Lung (tissue), 13 donors: ENCODE data around the gene SPATS2L. TPM values are rescaled to one million over a fixed set of nuclear protein-coding genes. Genes with fewer than 3 reads are reported as not detected.

Experiments
- ATAC-seq: fragments of 200-7000 bp; cut with Tn5 transposase; one replicate; pipeline ENCODE4 v1.9.1; 2020; ENCODE audit warnings: moderate number of reproducible peaks; ENCODE audit not compliant: insufficient read depth, low FRiP score
- DNase-seq, 3 donors: peaks; one replicate each; pipeline ENCODE4 v3.0.0-alpha.2; 2013 to 2017
- H3K27ac ChIP-seq, 2 donors: one replicate each; pipeline ENCODE4 v1.5.1; 2013; ENCODE audit warnings: mild to moderate bottlenecking in 2 of 2, moderate library complexity in 2 of 2, control low read depth in 1 of 2, inconsistent platforms in 1 of 2, low read depth in 1 of 2, low read length in 1 of 2
- H3K27me3 ChIP-seq, 3 donors: one replicate each; pipeline ENCODE4 v1.5.1; 2013; ENCODE audit warnings: low read length in 2 of 3; ENCODE audit not compliant: control insufficient read depth in 3 of 3, insufficient read depth in 3 of 3
- H3K36me3 ChIP-seq, 4 donors: one replicate each; pipeline ENCODE4 v1.5.1; 2013; ENCODE audit warnings: low read length in 4 of 4, mild to moderate bottlenecking in 1 of 4, moderate library complexity in 1 of 4; ENCODE audit not compliant: control insufficient read depth in 4 of 4, insufficient read depth in 4 of 4
- H3K4me1 ChIP-seq, 5 donors: one replicate each; pipeline ENCODE4 v1.5.1; 2013; ENCODE audit warnings: low read length in 5 of 5, mild to moderate bottlenecking in 2 of 5, moderate library complexity in 1 of 5; ENCODE audit not compliant: control insufficient read depth in 5 of 5, insufficient read depth in 5 of 5
- H3K4me3 ChIP-seq: one replicate; pipeline ENCODE4 v1.5.1; 2013; ENCODE audit warnings: mild to moderate bottlenecking, control low read depth, moderate library complexity
- H3K9ac ChIP-seq, 2 donors: one replicate each; pipeline ENCODE4 v1.5.1; 2013; ENCODE audit warnings: low read length in 2 of 2, control low read depth in 1 of 2; ENCODE audit not compliant: insufficient read depth in 1 of 2
- H3K9me3 ChIP-seq, 4 donors: one replicate each; pipeline ENCODE4 v1.5.1; 2013; ENCODE audit warnings: low read length in 3 of 4, mild to moderate bottlenecking in 1 of 4, moderate library complexity in 1 of 4; ENCODE audit not compliant: control insufficient read depth in 4 of 4, insufficient read depth in 3 of 4
- WGBS, 2 donors: extraction: QIAGEN DNeasy Blood & Tissue Kit; methylation state at CpG; one replicate each; pipeline ENCODE4 v1.1.7; 2013; 5-methylcytosine and 5-hydroxymethylcytosine counted together
- polyA plus RNA-seq, 2 donors: library from polyadenylated mRNA; stranded (reverse); fragments of 200-250 nt; gene quantifications; one replicate each; pipeline ENCODE4 v1.2.1, GENCODE V29; 2013
- small RNA-seq: library from RNA; depleted of rRNA; stranded (forward); fragments of <200 nt; gene quantifications from one replicate; pipeline ENCODE3, GENCODE V24; 2014; ENCODE audit warnings: low replicate concordance
- total RNA-seq, 2 donors: library from RNA; depleted of rRNA in 1 of 2; stranded (reverse); fragments of >200 nt in 1 of 2; gene quantifications; one replicate each; pipeline ENCODE4 v1.2.1, GENCODE V29; 2014 to 2021
- TF ChIP-seq, protein P1 (sequence below): IDR thresholded peaks from 2 replicates; pipeline ENCODE4 v1.5.1; 2012; ENCODE audit warnings: mild to moderate bottlenecking; ENCODE audit errors: control extremely low read depth, extremely low read depth
- donor health status: control.
- donor health status: control.
- donor health status: Bipolar disorder and iron deficiency.
- donor health status: healthy.
- donor health status: DM: yes; HTN: yes; CAD: no.

SPATS2L gene
- total and polyA plus RNA-seq, 4 donors: 30.5 to 96.8 (median 57.2) TPM

DNA sequence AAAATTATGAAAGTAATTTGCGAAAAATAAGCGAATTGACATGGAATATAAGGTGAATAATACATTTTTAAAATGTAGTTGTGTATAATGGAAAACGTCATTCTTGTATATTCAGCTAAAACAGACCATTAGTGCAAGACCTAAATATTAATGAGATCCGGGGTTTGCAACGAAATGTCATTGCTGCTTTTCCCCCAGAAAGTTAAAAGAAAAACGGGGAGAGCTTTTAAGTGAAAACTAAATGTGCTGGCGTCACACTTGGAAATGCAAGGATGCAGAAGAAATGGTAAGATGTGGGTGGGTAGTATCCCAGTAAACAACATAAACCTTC lies 219.0 kb downstream of the SPATS2L start:
- H3K27me3 ChIP-seq: peaks cover 0 to 19% (median 13%) of the 10 kb centered on the region in 3 donors
- H3K27ac ChIP-seq: peak overlapping the region; percentile 49 to 63
- 23 to 29% methylated on average over 7 of the region's 7 CpGs for WGBS, 2 donors
- peak overlapping the region in 1 of 2 donors; percentile 79 for H3K9ac ChIP-seq
- no peaks in the 10 kb centered on the region for H3K9me3 ChIP-seq
- no peak for ATAC-seq
- TF ChIP-seq, protein P1, sequence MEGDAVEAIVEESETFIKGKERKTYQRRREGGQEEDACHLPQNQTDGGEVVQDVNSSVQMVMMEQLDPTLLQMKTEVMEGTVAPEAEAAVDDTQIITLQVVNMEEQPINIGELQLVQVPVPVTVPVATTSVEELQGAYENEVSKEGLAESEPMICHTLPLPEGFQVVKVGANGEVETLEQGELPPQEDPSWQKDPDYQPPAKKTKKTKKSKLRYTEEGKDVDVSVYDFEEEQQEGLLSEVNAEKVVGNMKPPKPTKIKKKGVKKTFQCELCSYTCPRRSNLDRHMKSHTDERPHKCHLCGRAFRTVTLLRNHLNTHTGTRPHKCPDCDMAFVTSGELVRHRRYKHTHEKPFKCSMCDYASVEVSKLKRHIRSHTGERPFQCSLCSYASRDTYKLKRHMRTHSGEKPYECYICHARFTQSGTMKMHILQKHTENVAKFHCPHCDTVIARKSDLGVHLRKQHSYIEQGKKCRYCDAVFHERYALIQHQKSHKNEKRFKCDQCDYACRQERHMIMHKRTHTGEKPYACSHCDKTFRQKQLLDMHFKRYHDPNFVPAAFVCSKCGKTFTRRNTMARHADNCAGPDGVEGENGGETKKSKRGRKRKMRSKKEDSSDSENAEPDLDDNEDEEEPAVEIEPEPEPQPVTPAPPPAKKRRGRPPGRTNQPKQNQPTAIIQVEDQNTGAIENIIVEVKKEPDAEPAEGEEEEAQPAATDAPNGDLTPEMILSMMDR: no peak
- H3K36me3 ChIP-seq: no peaks in the 10 kb centered on the region
- peaks cover 0 to 15% (median 3%) of the 10 kb centered on the region in 5 donors for H3K4me1 ChIP-seq
- H3K4me3 ChIP-seq: peak overlapping the region; percentile 90
- no peak for DNase-seq

DNA sequence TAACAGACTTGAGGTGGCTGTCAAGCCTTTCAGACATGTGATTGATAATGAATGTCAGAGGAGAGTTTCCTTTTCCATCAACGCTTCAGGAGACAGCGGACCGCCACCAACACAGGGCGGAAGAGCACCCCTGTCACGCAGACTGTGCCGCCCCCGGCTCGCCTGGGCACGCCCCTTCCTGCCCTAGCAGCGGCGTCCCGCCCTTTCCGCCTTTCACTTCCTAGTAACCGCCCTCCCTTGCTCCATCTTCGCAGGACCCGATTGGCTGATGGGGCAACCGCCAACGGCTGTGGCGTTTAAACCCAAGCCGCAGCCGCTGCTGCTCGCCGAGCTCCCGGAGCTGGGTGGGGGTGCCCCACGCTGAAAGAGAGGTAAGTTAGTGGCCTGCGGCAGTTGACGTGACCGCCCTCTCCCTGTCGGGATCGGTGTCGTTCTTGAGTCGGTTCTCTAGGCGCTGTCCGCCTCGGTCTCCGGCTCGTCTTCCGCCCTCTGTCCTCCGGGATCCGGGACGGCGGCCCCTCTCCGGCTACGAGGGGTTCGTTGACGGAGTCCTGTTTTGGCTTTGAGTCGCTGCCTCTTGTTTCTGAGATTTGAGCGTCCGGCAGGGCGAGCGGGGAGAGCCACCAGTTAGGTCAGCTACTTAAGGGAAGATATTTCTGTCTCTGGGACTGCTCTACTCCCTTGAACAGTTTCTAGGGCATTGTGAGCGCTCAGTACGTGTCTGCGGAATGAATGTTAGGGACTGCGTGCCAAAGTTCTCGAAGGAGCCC lies 219.6 kb downstream of the SPATS2L start, which contains the start of gene SGO2:
TSS of gene SGO2 (plus strand) at position 326 of the 770 bp plus-strand sequence. CDS start 6,769 bp downstream, outside the sequence.
- peak; percentile 100 for ATAC-seq
- TF ChIP-seq, protein P1: no peak
- Histone ChIP-seq H3K36me3 (no peaks in the 10 kb centered on the region), H3K4me1 (peaks cover 0 to 15% (median 3%) of the 10 kb centered on the region in 5 donors), H3K27ac (peak within 1 kb of the TSS; percentile 62 to 63), H3K27me3 (peaks cover 0 to 19% (median 13%) of the 10 kb centered on the region in 3 donors), H3K9ac (peak within 1 kb of the TSS in 1 of 2 donors; percentile 79), H3K9me3 (no peaks in the 10 kb centered on the region), H3K4me3 (peak within 1 kb of the TSS; percentile 90)
- DNase-seq: peak; percentile 95 to 98 (median 96)
- WGBS, 2 donors: 0% methylated on average over 55 to 56 of the region's 56 CpGs

DNA sequence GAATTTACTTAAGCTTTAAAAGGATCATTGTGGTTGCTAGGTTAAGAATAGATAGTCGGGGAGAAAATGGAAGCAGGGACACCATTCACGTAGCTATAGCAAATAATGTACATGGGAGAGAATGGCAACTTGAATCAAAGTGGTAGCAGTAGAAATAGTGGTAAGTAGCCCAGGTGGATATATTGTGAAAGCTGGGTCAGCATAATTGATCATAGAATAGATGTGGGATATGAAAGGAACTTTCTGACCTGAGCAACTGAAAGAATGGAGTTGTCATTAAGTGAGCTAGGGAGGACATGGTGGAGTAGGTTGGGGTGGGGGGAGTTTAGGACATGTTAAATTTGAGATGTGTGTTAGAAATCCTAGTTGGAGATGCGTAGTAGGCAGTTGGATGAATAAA lies 221.7 kb downstream of the SPATS2L start:
- DNase-seq: no peak
- H3K4me1 ChIP-seq: peaks cover 0 to 15% (median 3%) of the 10 kb centered on the region in 5 donors
- WGBS, 2 donors: 65 to 83% methylated on average over 3 of the region's 3 CpGs
- no peak for ATAC-seq
- TF ChIP-seq, protein P1: no peak
- no peak overlapping the region for H3K4me3 ChIP-seq
- H3K36me3 ChIP-seq: peaks cover 0 to under 1% (median 0%) of the 10 kb centered on the region in 4 donors
- no peaks in the 10 kb centered on the region for H3K9me3 ChIP-seq
- no peak overlapping the region for H3K9ac ChIP-seq
- H3K27ac ChIP-seq: no peak overlapping the region
- H3K27me3 ChIP-seq: peaks cover 0 to 7% (median 7%) of the 10 kb centered on the region in 3 donors

Small RNA genes lying within 50 kb of the gene (small RNA-seq; reads per million reads assigned to genes)
- gene RNY4P34: 0.27 reads per million, percentile 28 among the genes with 10 or more reads in this experiment

Other genes starting within 250 kb of the SPATS2L start
- gene KCTD18, start 203.4 kb downstream of the SPATS2L start, total RNA-seq: 10 to 100 TPM; 14.1 to 21.6 TPM
- 10 to 100 TPM in 1 of 2 donors, 1 to 10 TPM in 1; 6.8 to 10.2 TPM for gene KCTD18, start 203.4 kb downstream of the SPATS2L start, polyA plus RNA-seq
- 1 to 10 TPM; 2.7 to 7.2 TPM for gene SGO2, start 219.5 kb downstream of the SPATS2L start, total RNA-seq
- gene SGO2, start 219.5 kb downstream of the SPATS2L start, polyA plus RNA-seq: 1 to 10 TPM in 1 of 2 donors, under 1 TPM in 1; 0.57 to 1.3 TPM